SK-N-SH treated with all-trans-retinoic acid at 6 μM for 48 hours (cell line): ENCODE results near the gene PRDX6.

Source experiments
- GLIS3 ChIP-seq: fragments of 250-450 bp; sonication (Bioruptor Pico); IDR thresholded peaks from 2 replicates; pipeline ENCODE4 v1.5.0; 2020; ENCODE audit warnings: mild to moderate bottlenecking, moderate library complexity
- ISL1 ChIP-seq: fragments of 250-450 bp; sonication (Bioruptor Pico); IDR thresholded peaks from 2 replicates; pipeline ENCODE4 v2.1.2; 2022; ENCODE audit warnings: mild to moderate bottlenecking, moderate library complexity
- OSR1 ChIP-seq: fragments of 250-450 bp; sonication (Bioruptor Pico); IDR thresholded peaks from 2 replicates; pipeline ENCODE4 v1.8.0; 2022; ENCODE audit warnings: moderate library complexity, mild to moderate bottlenecking, inconsistent platforms
- RARB ChIP-seq: fragments of 250-450 bp; sonication (Bioruptor Pico); IDR thresholded peaks from 2 replicates; pipeline ENCODE4 v1.8.0; 2021; ENCODE audit warnings: mild to moderate bottlenecking, moderate library complexity
- TCF4 ChIP-seq: fragments of 250-450 bp; sonication (Bioruptor Pico); IDR thresholded peaks from 2 replicates; pipeline ENCODE4 v1.8.0; 2021; ENCODE audit warnings: mild to moderate bottlenecking, moderate library complexity, borderline replicate concordance
- ZFP30 ChIP-seq: fragments of 450-650 bp; formaldehyde crosslinking; IDR thresholded peaks from 2 replicates; pipeline ENCODE4 v1.5.0; 2022; ENCODE audit warnings: mild to moderate bottlenecking, moderate library complexity
- ZNF565 ChIP-seq: fragments of 450-650 bp; formaldehyde crosslinking; conservative IDR thresholded peaks from 2 replicates; pipeline ENCODE4 v1.5.0; 2020; ENCODE audit warnings: low read depth, mild to moderate bottlenecking, moderate library complexity
- ZNF8 ChIP-seq: fragments of 450-650 bp; formaldehyde crosslinking; IDR thresholded peaks from 2 replicates; pipeline ENCODE4 v1.5.0; 2020; ENCODE audit warnings: mild to moderate bottlenecking, moderate library complexity
- TF ChIP-seq, protein P1 (sequence below): fragments of 250-450 bp; sonication (Bioruptor Pico); IDR thresholded peaks from 2 replicates; pipeline ENCODE4 v1.5.1; 2021; ENCODE audit warnings: mild to moderate bottlenecking, moderate library complexity
- TF ChIP-seq, protein P2 (sequence below): fragments of 250-450 bp; sonication (Bioruptor Pico); IDR thresholded peaks from 2 replicates; pipeline ENCODE4 v1.8.0; 2020; ENCODE audit warnings: mild to moderate bottlenecking, moderate library complexity, borderline replicate concordance
- TF ChIP-seq, protein P3 (sequence below): fragments of 250-450 bp; sonication (Bioruptor Pico); IDR thresholded peaks from 2 replicates; pipeline ENCODE4 v1.5.1; 2020; ENCODE audit warnings: low read depth, mild to moderate bottlenecking, moderate library complexity

DNA sequence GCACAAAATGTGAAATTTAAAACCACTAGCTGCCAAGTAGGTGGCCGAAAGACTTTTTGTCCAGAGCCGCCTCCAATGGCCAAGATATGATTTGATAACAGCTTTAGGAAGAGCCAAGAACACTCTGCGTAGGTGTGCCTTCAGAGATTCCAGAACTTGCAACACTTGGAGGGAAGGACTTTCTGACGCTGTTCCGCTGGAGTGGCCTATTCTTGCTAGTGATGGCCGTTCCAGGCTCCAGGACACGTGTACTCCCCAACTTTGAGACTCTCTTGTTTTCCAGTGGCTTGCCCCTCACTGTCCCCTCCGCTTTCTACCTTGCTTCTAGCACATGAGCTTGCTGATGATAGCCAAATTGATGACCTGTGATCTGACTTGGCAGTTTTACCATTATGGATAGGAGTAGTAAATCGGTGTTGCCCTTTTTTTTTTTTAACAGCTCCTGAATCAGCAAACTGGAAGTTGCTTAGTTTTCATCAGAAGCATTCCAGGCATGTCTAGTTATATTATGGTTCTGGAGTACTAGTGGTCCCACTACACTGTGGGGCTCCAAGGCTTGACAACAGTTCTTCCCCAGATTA, 1.0 kb downstream of the PRDX6 start:
- TF ChIP-seq ZFP30 (CRISPR knock-in tag) (no peak), TCF4 (CRISPR knock-in tag) (no peak), ZNF565 (CRISPR knock-in tag) (no peak), ZNF8 (CRISPR knock-in tag) (no peak), OSR1 (no peak), RARB (CRISPR knock-in tag) (no peak), GLIS3 (CRISPR knock-in tag) (no peak), ISL1 (CRISPR knock-in tag) (no peak)
- TF ChIP-seq, protein P1, sequence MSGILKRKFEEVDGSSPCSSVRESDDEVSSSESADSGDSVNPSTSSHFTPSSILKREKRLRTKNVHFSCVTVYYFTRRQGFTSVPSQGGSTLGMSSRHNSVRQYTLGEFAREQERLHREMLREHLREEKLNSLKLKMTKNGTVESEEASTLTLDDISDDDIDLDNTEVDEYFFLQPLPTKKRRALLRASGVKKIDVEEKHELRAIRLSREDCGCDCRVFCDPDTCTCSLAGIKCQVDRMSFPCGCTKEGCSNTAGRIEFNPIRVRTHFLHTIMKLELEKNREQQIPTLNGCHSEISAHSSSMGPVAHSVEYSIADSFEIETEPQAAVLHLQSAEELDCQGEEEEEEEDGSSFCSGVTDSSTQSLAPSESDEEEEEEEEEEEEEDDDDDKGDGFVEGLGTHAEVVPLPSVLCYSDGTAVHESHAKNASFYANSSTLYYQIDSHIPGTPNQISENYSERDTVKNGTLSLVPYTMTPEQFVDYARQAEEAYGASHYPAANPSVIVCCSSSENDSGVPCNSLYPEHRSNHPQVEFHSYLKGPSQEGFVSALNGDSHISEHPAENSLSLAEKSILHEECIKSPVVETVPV (CRISPR knock-in tag): no peak
- TF ChIP-seq, protein P2, sequence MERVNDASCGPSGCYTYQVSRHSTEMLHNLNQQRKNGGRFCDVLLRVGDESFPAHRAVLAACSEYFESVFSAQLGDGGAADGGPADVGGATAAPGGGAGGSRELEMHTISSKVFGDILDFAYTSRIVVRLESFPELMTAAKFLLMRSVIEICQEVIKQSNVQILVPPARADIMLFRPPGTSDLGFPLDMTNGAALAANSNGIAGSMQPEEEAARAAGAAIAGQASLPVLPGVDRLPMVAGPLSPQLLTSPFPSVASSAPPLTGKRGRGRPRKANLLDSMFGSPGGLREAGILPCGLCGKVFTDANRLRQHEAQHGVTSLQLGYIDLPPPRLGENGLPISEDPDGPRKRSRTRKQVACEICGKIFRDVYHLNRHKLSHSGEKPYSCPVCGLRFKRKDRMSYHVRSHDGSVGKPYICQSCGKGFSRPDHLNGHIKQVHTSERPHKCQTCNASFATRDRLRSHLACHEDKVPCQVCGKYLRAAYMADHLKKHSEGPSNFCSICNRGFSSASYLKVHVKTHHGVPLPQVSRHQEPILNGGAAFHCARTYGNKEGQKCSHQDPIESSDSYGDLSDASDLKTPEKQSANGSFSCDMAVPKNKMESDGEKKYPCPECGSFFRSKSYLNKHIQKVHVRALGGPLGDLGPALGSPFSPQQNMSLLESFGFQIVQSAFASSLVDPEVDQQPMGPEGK (CRISPR knock-in tag): no peak
- TF ChIP-seq, protein P3, sequence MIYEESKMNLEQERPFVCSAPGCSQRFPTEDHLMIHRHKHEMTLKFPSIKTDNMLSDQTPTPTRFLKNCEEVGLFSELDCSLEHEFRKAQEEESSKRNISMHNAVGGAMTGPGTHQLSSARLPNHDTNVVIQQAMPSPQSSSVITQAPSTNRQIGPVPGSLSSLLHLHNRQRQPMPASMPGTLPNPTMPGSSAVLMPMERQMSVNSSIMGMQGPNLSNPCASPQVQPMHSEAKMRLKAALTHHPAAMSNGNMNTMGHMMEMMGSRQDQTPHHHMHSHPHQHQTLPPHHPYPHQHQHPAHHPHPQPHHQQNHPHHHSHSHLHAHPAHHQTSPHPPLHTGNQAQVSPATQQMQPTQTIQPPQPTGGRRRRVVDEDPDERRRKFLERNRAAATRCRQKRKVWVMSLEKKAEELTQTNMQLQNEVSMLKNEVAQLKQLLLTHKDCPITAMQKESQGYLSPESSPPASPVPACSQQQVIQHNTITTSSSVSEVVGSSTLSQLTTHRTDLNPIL (CRISPR knock-in tag): no peak
